Naive thymus-derived CD8-positive, alpha-beta T cell (primary cell): Measurements from ENCODE around the gene MBD3L4. TPM values are rescaled to one million over a fixed set of nuclear protein-coding genes. Genes with fewer than 3 reads are reported as not detected.
"Not testable (repeated sequence)": the region's sequence is repeated elsewhere in the genome, so short reads cannot be mapped to it uniquely, and the experiment has no call there.

Source experiments
- ATAC-seq, 2 donors: fragments of 150-1000 bp; cut with Tn5 transposase in 1 of 2; sonication (Bioruptor Pico), chemical (Tn5 transposase) in 1 of 2; 1 replicate in 1 of 2; 2 replicates in 1 of 2; pipeline ENCODE4 v1.10.0; 2021; ENCODE audit warnings: mild to moderate bottlenecking in 2 of 2, moderate library complexity in 2 of 2
- POLR2A ChIA-PET: fragments of 350-600 bp; sonication (Branson Sonifier 250); formaldehyde crosslinking; loops from one replicate; lab custom pipeline; 2021; ENCODE audit warnings: antibody characterized with exemption; lab: Charles Lee
- DNase-seq, 10 donors: peaks; one replicate each; pipeline versions ENCODE4 v3.0.0 to v3.0.0-alpha.2; 2020 to 2022
- H3K27ac Mint-ChIP-seq, 10 donors: one replicate each; pipeline ENCODE4 v1.8.0; 2020 to 2022; ENCODE audit warnings: mild to moderate bottlenecking in 10 of 10, mixed read lengths in 10 of 10, moderate library complexity in 4 of 10, inconsistent platforms in 1 of 10
- H3K27me3 Mint-ChIP-seq, 5 donors: one replicate each; pipeline ENCODE4 v1.8.0; 2021 to 2022; ENCODE audit warnings: mixed read lengths in 5 of 5
- H3K36me3 Mint-ChIP-seq, 3 donors: one replicate each; pipeline ENCODE4 v1.8.0; 2020 to 2022; ENCODE audit warnings: mixed read lengths in 3 of 3, mild to moderate bottlenecking in 2 of 3, inconsistent platforms in 1 of 3
- H3K4me1 Mint-ChIP-seq, 4 donors: one replicate each; pipeline ENCODE4 v1.8.0; 2021 to 2022; ENCODE audit warnings: mixed read lengths in 4 of 4
- H3K4me3 Mint-ChIP-seq, 10 donors: one replicate each; pipeline ENCODE4 v1.8.0; 2020 to 2022; ENCODE audit warnings: mild to moderate bottlenecking in 10 of 10, mixed read lengths in 10 of 10, moderate library complexity in 6 of 10, inconsistent platforms in 1 of 10
- H3K9me3 Mint-ChIP-seq, 9 donors: one replicate each; pipeline ENCODE4 v1.8.0; 2020 to 2022; ENCODE audit warnings: mixed read lengths in 9 of 9, mild to moderate bottlenecking in 3 of 9, inconsistent platforms in 1 of 9, moderate library complexity in 1 of 9
- polyA plus RNA-seq, 3 donors: library from polyadenylated mRNA; unstranded; fragments of 300-500 nt; fragmentation: Illumina TruSeq; gene quantifications; one replicate each; pipeline ENCODE4 v1.2.3, GENCODE V29; 2021
- total RNA-seq, 8 experiments: library from RNA in 2 of 8; stranded (reverse) in 2 of 8; gene quantifications; one replicate each; pipeline ENCODE4 v1.2.3 and lab custom pipeline; 2021 to 2026

MBD3L4 gene
- total RNA-seq (not detected), polyA plus RNA-seq (not detected), total RNA-seq (lab: John Stamatoyannopoulos, UW) (0 reads per million in 6 experiments)

DNA sequence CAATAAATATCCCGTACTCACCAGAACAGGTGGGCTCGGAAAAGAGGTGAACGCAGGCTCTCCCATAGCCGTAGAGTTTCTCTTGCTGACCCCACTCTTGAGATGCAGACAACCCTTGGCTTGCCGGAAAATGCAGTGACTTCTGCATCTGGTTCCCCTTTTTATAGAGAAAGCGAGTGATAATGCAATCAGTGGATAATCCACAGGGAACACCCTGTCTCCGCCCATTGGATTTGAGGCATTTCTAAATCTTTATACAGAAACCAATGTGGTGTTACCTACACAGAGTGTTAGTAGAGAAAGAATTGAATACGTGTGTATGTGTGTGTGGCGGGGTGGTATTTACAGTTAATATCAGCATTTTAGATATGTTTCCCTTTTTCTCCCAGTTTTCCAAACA, at the start of gene MBD3L4:
MBD3L4 (minus strand) TSS at position 101 of the 400 bp plus-strand sequence; CDS start at position 66, 35 bp downstream.
- ATAC-seq, H3K27ac Mint-ChIP-seq, H3K4me3 Mint-ChIP-seq, H3K4me1 Mint-ChIP-seq, H3K27me3 Mint-ChIP-seq, H3K9me3 Mint-ChIP-seq, H3K36me3 Mint-ChIP-seq, DNase-seq, POLR2A ChIA-PET: not testable (repeated sequence)

DNA sequence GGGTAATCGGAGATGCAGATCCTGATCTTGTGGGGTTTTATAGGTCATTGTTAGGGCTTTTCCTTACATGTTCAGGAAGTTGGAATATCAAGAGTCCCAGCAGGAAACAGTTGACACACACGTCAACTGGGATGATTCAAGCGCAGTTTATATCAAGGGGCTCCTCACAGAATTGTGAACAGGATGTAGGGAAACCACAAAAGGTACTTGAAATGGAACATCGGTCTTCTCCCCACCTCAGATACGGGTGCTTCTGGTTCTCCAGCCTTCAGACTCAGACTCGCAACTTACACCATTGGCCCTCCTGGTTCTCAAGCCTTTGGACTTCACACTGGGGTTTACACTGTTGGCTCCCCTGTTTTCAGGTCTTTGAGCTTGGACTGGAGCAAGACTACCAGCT, 49.0 kb upstream of the MBD3L4 start:
- Mint-ChIP-seq H3K4me3 (peak overlapping the region in 5 of 10 donors; percentile 4 to 48 (median 40)), H3K9me3 (peaks cover 0 to 94% (median 25%) of the 10 kb centered on the region in 9 donors), H3K4me1 (peaks cover 0 to 14% (median 8%) of the 10 kb centered on the region in 4 donors), H3K27ac (peak overlapping the region in 1 of 10 donors; percentile 65), H3K27me3 (no peaks in the 10 kb centered on the region), H3K36me3 (peaks cover 20 to 58% (median 31%) of the 10 kb centered on the region in 3 donors)
- ATAC-seq: no peak
- no peak for DNase-seq
- POLR2A ChIA-PET: no interaction called here

DNA sequence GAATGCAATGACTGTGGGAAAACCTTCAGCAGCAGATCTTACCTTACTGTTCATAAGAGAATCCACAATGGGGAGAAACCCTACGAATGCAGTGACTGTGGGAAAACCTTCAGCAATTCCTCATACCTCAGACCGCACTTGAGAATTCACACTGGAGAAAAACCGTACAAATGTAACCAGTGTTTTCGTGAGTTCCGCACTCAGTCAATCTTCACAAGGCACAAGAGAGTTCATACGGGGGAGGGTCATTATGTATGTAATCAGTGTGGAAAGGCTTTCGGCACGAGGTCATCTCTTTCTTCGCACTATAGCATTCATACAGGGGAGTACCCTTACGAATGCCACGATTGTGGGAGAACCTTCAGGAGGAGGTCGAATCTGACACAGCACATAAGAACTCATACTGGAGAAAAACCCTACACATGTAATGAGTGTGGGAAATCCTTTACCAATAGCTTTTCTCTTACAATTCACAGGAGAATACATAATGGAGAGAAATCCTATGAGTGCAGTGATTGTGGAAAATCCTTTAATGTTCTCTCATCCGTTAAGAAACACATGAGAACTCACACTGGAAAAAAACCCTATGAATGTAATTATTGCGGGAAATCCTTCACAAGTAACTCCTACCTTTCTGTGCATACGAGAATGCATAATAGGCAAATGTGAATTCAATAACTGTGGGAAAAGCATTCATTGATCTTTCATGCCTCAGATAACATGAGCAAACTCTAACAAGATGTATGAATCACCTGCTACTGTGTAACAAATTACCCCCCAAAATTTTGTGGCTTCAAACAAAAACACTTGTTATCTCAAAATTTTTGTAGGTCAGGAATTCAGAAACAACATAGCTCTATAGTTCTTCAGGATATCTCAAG, 43.3 kb upstream of the MBD3L4 start:
- Mint-ChIP-seq H3K27ac (peak overlapping the region in 1 of 10 donors; percentile 20), H3K4me1 (peaks cover 0 to 6% (median 3%) of the 10 kb centered on the region in 4 donors), H3K4me3 (peak overlapping the region in 1 of 10 donors; percentile 25), H3K9me3 (peaks cover 0 to 96% (median 39%) of the 10 kb centered on the region in 9 donors), H3K27me3 (no peaks in the 10 kb centered on the region), H3K36me3 (peaks cover 52 to 80% (median 72%) of the 10 kb centered on the region in 3 donors)
- no peak for ATAC-seq
- DNase-seq: peak in 2 of 10 donors; percentile 13 to 30
- POLR2A ChIA-PET: interaction anchor here (0.6 to 1.7 kb wide), 2 partner anchors 14 to 748 kb away, joined by 4 to 10 read pairs; partner anchors contain the start of gene ZNF557

DNA sequence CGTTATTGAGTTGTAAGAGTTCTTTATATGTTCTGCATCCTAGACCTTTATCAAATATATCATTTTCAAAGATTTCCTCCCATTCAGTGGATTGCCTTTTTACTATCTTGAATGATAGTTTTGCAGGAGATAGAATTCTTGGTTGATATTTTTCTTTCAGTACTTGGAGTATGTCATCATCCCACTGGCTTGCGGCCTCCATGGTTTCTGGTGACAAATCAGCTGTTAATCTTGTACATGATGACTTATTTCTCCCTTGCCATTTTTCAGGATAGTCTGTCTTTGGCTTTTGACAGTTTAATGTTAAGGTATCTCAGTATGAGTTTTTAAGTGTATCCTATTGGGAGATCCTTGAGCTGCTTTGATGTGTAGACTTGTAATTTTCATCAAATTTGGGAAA, 38.0 kb upstream of the MBD3L4 start:
- no peak for DNase-seq
- ATAC-seq: no peak
- peak overlapping the region in 3 of 10 donors; percentile 12 to 39 (median 33) for H3K4me3 Mint-ChIP-seq
- H3K9me3 Mint-ChIP-seq: peaks cover 0 to 79% (median 33%) of the 10 kb centered on the region in 9 donors
- peak overlapping the region in 1 of 10 donors; percentile 13 for H3K27ac Mint-ChIP-seq
- H3K4me1 Mint-ChIP-seq: peaks cover 0 to 10% (median 5%) of the 10 kb centered on the region in 4 donors
- no peaks in the 10 kb centered on the region for H3K27me3 Mint-ChIP-seq
- peaks cover 42 to 96% (median 90%) of the 10 kb centered on the region in 3 donors for H3K36me3 Mint-ChIP-seq
- POLR2A ChIA-PET: interaction anchor here (1.0 to 1.4 kb wide), 3 partner anchors 8 to 22 kb away, joined by 3 to 6 read pairs (median 5); partner anchors contain the start of gene ZNF557

DNA sequence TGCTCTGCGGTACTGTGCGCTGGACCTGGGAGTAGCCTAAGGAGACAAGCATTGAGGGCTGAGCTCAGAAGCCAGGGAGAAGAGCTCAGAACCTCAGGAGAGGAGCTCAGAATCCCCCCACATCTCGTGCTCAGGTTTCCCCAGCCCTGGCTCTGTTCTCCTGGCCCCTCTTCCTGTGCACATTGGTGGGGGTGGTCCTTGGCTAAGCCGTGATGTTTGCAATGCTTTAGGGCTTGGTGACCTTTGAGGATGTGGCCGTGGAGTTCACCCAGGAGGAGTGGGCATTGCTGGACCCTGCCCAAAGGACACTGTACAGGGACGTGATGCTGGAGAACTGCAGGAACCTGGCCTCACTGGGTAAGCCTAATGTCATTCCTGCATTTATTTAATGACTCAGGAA, 36.2 kb upstream of the MBD3L4 start:
- peaks cover 37 to 92% (median 79%) of the 10 kb centered on the region in 3 donors for H3K36me3 Mint-ChIP-seq
- no peak for DNase-seq
- peak overlapping the region in 1 of 10 donors; percentile 40 for H3K27ac Mint-ChIP-seq
- ATAC-seq: no peak
- no peak overlapping the region for H3K4me3 Mint-ChIP-seq
- H3K27me3 Mint-ChIP-seq: no peaks in the 10 kb centered on the region
- H3K4me1 Mint-ChIP-seq: peaks cover 7 to 19% (median 11%) of the 10 kb centered on the region in 4 donors
- POLR2A ChIA-PET: interaction anchor here (0.6 to 0.7 kb wide), 3 partner anchors 338 to 776 kb away, joined by 3 to 6 read pairs (median 4); no protein-coding TSS in a partner anchor
- H3K9me3 Mint-ChIP-seq: peaks cover 0 to 63% (median 23%) of the 10 kb centered on the region in 9 donors

DNA sequence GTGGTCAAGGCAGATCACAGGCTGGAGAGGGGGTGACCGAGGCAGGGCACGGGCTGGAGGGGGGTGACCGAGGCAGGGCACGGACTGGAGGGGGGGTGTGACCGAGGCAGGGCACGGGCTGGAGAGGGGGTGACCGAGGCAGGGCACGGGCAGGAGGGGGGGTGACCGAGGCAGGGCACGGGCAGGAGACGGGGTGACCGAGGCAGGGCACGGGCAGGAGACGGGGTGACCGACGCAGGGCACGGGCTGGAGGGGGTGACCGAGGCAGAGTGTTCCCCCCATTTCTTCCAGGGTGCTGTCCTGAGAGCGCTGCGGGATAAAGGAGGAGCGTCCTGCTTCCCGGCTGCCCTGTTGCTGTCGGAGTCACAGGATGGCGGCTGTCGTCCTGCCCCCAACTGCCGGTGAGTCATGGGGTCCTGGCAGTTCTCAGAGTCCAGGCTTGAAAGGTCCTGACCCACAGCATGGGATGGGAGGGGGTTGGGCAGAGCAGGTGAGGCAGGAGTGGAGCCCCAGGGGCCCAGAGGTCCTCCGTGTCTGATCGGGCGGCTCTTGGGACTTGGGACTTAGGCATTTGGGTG, 34.8 kb upstream of the MBD3L4 start:
- no peak for ATAC-seq
- Mint-ChIP-seq H3K36me3 (peaks cover 28 to 88% (median 65%) of the 10 kb centered on the region in 3 donors), H3K4me1 (peaks cover 8 to 29% (median 15%) of the 10 kb centered on the region in 4 donors), H3K27me3 (no peaks in the 10 kb centered on the region), H3K9me3 (peaks cover 0 to 49% (median 21%) of the 10 kb centered on the region in 9 donors), H3K4me3 (peak overlapping the region in 1 of 10 donors; percentile 17), H3K27ac (no peak overlapping the region)
- POLR2A ChIA-PET: interaction anchor here (0.7 kb wide), 1 partner anchor 72 kb away, joined by 3 read pairs; no protein-coding TSS in a partner anchor
- DNase-seq: no peak

DNA sequence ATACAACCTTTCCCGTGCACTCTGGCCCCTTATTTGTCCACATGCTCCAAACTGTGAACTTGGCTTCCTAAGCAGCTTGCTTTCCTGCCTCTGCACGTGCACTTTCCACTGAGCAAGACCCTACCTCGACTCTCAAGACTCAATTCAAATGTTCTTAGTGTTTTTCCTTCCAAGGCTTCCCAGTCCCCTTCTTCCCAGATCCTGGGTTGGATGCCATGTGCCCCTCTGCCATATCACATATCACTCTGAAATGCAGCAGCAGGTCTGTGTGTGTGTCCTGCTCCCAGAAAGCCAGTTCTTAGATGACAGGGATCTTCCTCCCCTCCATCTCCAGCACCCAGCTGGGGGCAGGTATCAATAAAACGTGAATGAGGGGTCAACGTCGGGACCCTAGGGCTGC, 32.6 kb upstream of the MBD3L4 start:
- Mint-ChIP-seq H3K4me1 (peaks cover 13 to 31% (median 23%) of the 10 kb centered on the region in 4 donors), H3K4me3 (peak overlapping the region; percentile 17 to 72 (median 54)), H3K36me3 (peaks cover 8 to 69% (median 43%) of the 10 kb centered on the region in 3 donors), H3K9me3 (peaks cover 0 to 28% (median 3%) of the 10 kb centered on the region in 9 donors), H3K27me3 (no peaks in the 10 kb centered on the region), H3K27ac (peak overlapping the region in 6 of 10 donors; percentile 40 to 81 (median 68))
- POLR2A ChIA-PET: interaction anchor here (0.7 to 0.9 kb wide), 2 partner anchors 14 to 358 kb away, joined by 3 read pairs; no protein-coding TSS in a partner anchor
- ATAC-seq (no peak), DNase-seq (no peak)

DNA sequence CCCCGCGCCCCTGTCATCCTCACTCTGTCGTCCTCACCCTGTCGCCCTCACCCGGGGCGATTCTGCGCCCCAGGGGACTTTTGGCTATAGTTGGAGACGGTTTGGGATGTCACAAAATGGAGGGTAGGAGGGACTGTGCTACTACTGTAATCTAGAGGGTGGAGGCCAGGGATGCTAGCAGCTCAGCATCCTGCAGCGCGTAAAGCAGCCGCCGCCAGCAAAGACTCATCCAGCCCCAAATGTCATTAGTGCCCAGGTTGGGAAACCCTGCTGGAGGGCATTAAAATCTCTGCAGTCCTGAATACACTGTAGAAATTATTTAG, 29.9 kb upstream of the MBD3L4 start:
- peak in 1 of 10 donors; percentile 9 for DNase-seq

DNA sequence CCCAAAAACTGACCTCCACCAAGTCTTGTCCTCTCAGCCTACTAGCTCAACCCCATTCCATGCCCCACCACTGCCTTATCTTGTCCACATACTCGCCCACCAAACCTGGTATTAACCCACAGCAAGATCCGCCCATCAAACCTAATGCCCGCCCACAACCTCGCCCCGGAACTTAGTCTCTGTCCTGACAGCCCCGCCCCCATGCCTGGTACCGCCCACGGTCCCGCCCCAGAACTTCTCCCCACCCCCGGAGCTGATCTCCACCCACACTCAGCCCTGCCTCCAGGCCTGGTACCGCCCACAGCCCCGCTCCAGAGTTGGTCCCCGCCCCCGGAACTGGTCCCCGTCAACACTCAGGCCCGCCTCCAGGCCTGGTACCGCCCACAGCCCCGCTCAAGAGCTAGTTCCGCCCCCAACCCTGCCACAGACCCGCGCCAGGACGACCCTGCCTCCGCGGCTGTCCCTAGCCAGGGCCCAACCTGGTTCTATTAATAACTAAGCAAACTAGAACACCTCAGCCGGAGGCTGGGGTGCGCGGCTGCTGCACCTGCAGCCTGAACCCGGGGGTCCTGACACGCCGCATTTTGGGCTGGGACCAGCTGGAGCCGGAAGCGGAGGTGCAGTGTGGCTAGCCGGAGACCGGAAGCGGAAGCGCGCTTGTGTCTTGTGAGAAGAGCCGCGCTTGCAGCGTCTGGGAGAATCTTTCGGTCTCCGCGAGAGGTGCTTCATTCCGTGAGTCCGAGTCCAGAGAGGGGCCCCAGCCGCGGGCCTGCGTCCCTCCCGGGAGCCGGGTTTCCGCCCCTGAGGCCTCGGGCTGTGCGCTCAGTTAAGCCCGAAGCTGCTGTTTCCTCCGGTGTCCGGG, 29.3 kb upstream of the MBD3L4 start, which contains the start of gene ZNF557:
ZNF557 (plus strand) TSS at position 662 of the 862 bp plus-strand sequence. CDS start 5,372 bp downstream, outside the sequence.
- ATAC-seq (peak; percentile 93 to 95), DNase-seq (peak; percentile 98 to 100 (median 99))
- Mint-ChIP-seq H3K36me3 (peaks cover 6 to 37% (median 15%) of the 10 kb centered on the region in 3 donors), H3K4me1 (peaks cover 9 to 29% (median 23%) of the 10 kb centered on the region in 4 donors), H3K27ac (peak within 1 kb of the TSS; percentile 82 to 97 (median 96)), H3K4me3 (peak within 1 kb of the TSS; percentile 87 to 98 (median 96)), H3K27me3 (no peaks in the 10 kb centered on the region), H3K9me3 (peaks cover 0 to 7% (median 0%) of the 10 kb centered on the region in 9 donors)
- POLR2A ChIA-PET: interaction anchor here (0.5 to 2.3 kb wide), 18 partner anchors 9 to 834 kb away, joined by 3 to 50 read pairs (median 6); partner anchors contain the start of genes ALKBH7, ARHGEF18, CLPP and KHSRP

More for the DNA sequence above, 29.9 kb upstream of the MBD3L4 start:
- Mint-ChIP-seq H3K9me3 (peaks cover 0 to 10% (median 0%) of the 10 kb centered on the region in 9 donors), H3K4me1 (peaks cover 11 to 31% (median 23%) of the 10 kb centered on the region in 4 donors), H3K27ac (peak overlapping the region; percentile 82 to 97 (median 96)), H3K36me3 (peaks cover 6 to 42% (median 18%) of the 10 kb centered on the region in 3 donors), H3K27me3 (no peaks in the 10 kb centered on the region), H3K4me3 (peak overlapping the region; percentile 87 to 98 (median 96))
- POLR2A ChIA-PET: interaction anchor here (0.7 to 2.3 kb wide), 17 partner anchors 8 to 1357 kb away, joined by 3 to 50 read pairs (median 6); partner anchors contain the start of genes ALKBH7, ARHGEF18, CLPP and KHSRP
- peak; percentile 16 to 34 for ATAC-seq

DNA sequence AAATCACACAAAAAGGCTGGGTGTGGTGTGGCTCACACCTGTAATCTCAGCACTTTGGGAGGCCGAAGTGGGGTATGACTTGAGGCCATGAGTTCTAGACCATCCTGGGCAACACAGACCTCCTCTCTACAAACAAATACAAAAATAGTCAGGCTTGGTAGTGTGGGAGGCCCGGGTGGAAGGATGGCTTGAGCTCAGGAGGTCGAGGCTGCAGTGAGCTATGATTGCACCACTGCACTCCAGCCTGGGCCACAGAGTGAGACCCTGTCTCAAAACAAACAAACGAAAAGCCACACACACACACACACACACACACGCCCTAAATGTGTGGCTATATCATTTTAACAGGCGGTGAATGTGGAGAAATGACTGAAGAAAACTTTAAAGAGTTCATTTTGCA, 28.6 kb upstream of the MBD3L4 start:
- no peak for DNase-seq
- Mint-ChIP-seq H3K9me3 (peaks cover 0 to 2% (median 0%) of the 10 kb centered on the region in 9 donors), H3K27me3 (no peaks in the 10 kb centered on the region), H3K4me1 (peaks cover 9 to 26% (median 22%) of the 10 kb centered on the region in 4 donors), H3K4me3 (peak overlapping the region; percentile 87 to 98 (median 96)), H3K36me3 (peaks cover 6 to 30% (median 11%) of the 10 kb centered on the region in 3 donors), H3K27ac (peak overlapping the region; percentile 82 to 97 (median 96))
- ATAC-seq: no peak
- POLR2A ChIA-PET: interaction anchor here (0.5 to 2.3 kb wide), 12 partner anchors 15 to 707 kb away, joined by 3 to 50 read pairs (median 6); partner anchors contain the start of genes ALKBH7, ARHGEF18, CLPP and KHSRP

DNA sequence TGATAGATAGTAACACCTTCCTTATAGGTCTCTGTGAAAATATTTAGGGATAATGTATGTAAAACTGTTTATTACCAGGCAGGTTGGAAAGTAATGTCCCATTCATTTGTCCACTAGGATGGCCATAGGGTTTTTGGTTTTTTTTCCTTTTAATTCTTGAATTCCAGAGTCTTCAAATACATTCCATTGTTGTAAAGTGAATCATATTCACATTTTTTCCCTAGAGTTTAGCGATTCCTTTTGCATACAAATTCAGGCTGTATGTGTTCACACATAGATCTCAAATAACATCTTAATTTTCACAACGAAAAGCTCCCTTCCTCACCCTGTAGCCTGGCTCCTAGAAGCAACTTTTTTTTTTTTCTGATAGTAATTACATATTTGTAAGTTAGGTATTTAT, 27.7 kb upstream of the MBD3L4 start:
- ATAC-seq: no peak
- Mint-ChIP-seq H3K36me3 (peaks cover 5 to 26% (median 5%) of the 10 kb centered on the region in 3 donors), H3K4me3 (peak overlapping the region in 1 of 10 donors; percentile 36), H3K4me1 (peaks cover 9 to 25% (median 21%) of the 10 kb centered on the region in 4 donors), H3K9me3 (peaks cover 0 to 2% (median 0%) of the 10 kb centered on the region in 9 donors), H3K27me3 (no peaks in the 10 kb centered on the region), H3K27ac (peak overlapping the region in 1 of 10 donors; percentile 61)
- POLR2A ChIA-PET: interaction anchor here (0.6 kb wide), 1 partner anchor 115 kb away, joined by 4 read pairs; no protein-coding TSS in a partner anchor
- DNase-seq: no peak
